H9 (cell line): ENCODE results near the gene ANAPC2. TPM values are rescaled to one million over a fixed set of nuclear protein-coding genes. Genes with fewer than 3 reads are reported as not detected.

ENCODE experiments used
- DNase-seq: peaks from one replicate; pipeline ENCODE4 v3.0.0-alpha.2; 2017
- H2AFZ ChIP-seq: one replicate; pipeline ENCODE4 v1.6.1; 2013; ENCODE audit warnings: mild to moderate bottlenecking, low read length, control low read depth, moderate library complexity
- H2AK5ac ChIP-seq: 2 replicates; pipeline ENCODE4 v1.6.1; 2013; ENCODE audit warnings: low read length, control low read depth, mixed read lengths; ENCODE audit not compliant: insufficient read length
- H2BK120ac ChIP-seq: one replicate; pipeline ENCODE4 v1.6.1; 2013; ENCODE audit warnings: low read depth, mild to moderate bottlenecking, low read length, control low read depth, inconsistent platforms; ENCODE audit not compliant: poor library complexity, severe bottlenecking
- H2BK12ac ChIP-seq: 2 replicates; pipeline ENCODE4 v1.6.1; 2013; ENCODE audit warnings: low read length, control low read depth, mixed read lengths, low read depth; ENCODE audit not compliant: insufficient read length
- H2BK15ac ChIP-seq: 2 replicates; pipeline ENCODE4 v1.6.1; 2013; ENCODE audit warnings: low read depth, low read length, control low read depth
- H2BK20ac ChIP-seq: one replicate; pipeline ENCODE4 v1.6.1; 2013; ENCODE audit warnings: low read depth, mild to moderate bottlenecking, low read length, control low read depth, inconsistent platforms; ENCODE audit not compliant: poor library complexity, severe bottlenecking
- H2BK5ac ChIP-seq: 2 replicates; pipeline ENCODE4 v1.6.1; 2013; ENCODE audit warnings: low read length, control low read depth, mixed read lengths; ENCODE audit not compliant: insufficient read length
- H3K14ac ChIP-seq: 2 replicates; pipeline ENCODE4 v1.6.1; 2013; ENCODE audit warnings: low read length, control low read depth; ENCODE audit not compliant: insufficient read depth
- H3K18ac ChIP-seq: 2 replicates; pipeline ENCODE4 v1.6.1; 2013; ENCODE audit warnings: low read depth, mild to moderate bottlenecking, mixed read lengths, low read length, control low read depth; ENCODE audit not compliant: insufficient read length
- H3K23ac ChIP-seq: 2 replicates; pipeline ENCODE4 v1.6.1; 2013; ENCODE audit warnings: low read length, control low read depth, mixed read lengths, low read depth; ENCODE audit not compliant: insufficient read length
- H3K23me2 ChIP-seq: 2 replicates; pipeline ENCODE4 v1.6.1; 2013; ENCODE audit warnings: low read depth, mild to moderate bottlenecking, mixed read lengths, low read length, control low read depth; ENCODE audit not compliant: insufficient read length, poor library complexity, severe bottlenecking
- H3K27ac ChIP-seq: 2 replicates; pipeline ENCODE4 v1.5.1; 2013; ENCODE audit warnings: low read length, control low read depth, mixed read lengths, low read depth; ENCODE audit not compliant: insufficient read length
- H3K27me3 ChIP-seq: 2 replicates; pipeline ENCODE4 v1.6.1; 2013; ENCODE audit warnings: low read length, control low read depth, inconsistent platforms; ENCODE audit not compliant: insufficient read depth
- H3K4ac ChIP-seq: 2 replicates; pipeline ENCODE4 v1.6.1; 2013; ENCODE audit warnings: low read depth, mild to moderate bottlenecking, control low read depth, inconsistent platforms, low read length, moderate library complexity
- H3K4me1 ChIP-seq: 2 replicates; pipeline ENCODE4 v1.6.1; 2013; ENCODE audit warnings: low read length, control low read depth, inconsistent platforms; ENCODE audit not compliant: insufficient read depth
- H3K4me2 ChIP-seq: 2 replicates; pipeline ENCODE4 v1.6.1; 2013; ENCODE audit warnings: low read length, control low read depth, mixed read lengths; ENCODE audit not compliant: insufficient read length, insufficient read depth
- H3K56ac ChIP-seq: 2 replicates; pipeline ENCODE4 v1.6.1; 2013; ENCODE audit warnings: low read depth, mild to moderate bottlenecking, mixed read lengths, low read length, control low read depth; ENCODE audit not compliant: insufficient read length
- H3K79me1 ChIP-seq: 2 replicates; pipeline ENCODE4 v1.6.1; 2013; ENCODE audit warnings: low read depth, mild to moderate bottlenecking, moderate library complexity, low read length, control low read depth, inconsistent platforms; ENCODE audit not compliant: insufficient read depth, poor library complexity, severe bottlenecking
- H3K79me2 ChIP-seq: 2 replicates; pipeline ENCODE4 v1.6.1; 2013; ENCODE audit warnings: low read length, control low read depth, inconsistent platforms; ENCODE audit not compliant: insufficient read depth
- H3K9ac ChIP-seq: 2 replicates; pipeline ENCODE4 v1.6.1; 2013; ENCODE audit warnings: low read length, control low read depth, mixed read lengths; ENCODE audit not compliant: insufficient read length; ENCODE audit errors: extremely low read depth
- H3K9me3 ChIP-seq: one replicate; pipeline ENCODE4 v1.6.1; 2013; ENCODE audit warnings: low read depth, low read length, inconsistent platforms; ENCODE audit not compliant: control insufficient read depth
- H3T11ph ChIP-seq: one replicate; pipeline ENCODE4 v1.6.1; 2013; ENCODE audit warnings: mild to moderate bottlenecking, low read length, control low read depth, inconsistent platforms
- H4K20me1 ChIP-seq: one replicate; pipeline ENCODE4 v1.6.1; 2013; ENCODE audit not compliant: control insufficient read depth, insufficient read length, insufficient read depth
- H4K5ac ChIP-seq: 2 replicates; pipeline ENCODE4 v1.6.1; 2013; ENCODE audit warnings: low read depth, mild to moderate bottlenecking, mixed read lengths, low read length, control low read depth; ENCODE audit not compliant: insufficient read length
- H4K8ac ChIP-seq: replicated peaks from 2 replicates; pipeline ENCODE4 v1.6.1; 2013; ENCODE audit warnings: low read length, control low read depth, mixed read lengths, low read depth; ENCODE audit not compliant: insufficient read length
- H4K91ac ChIP-seq: 2 replicates; pipeline ENCODE4 v1.6.1; 2013; ENCODE audit warnings: low read depth, mild to moderate bottlenecking, moderate library complexity, mixed read lengths, low read length, control low read depth; ENCODE audit not compliant: insufficient read length
- H3K27ac Mint-ChIP-seq, 3 experiments: 2 replicates in 2 of 3; 3 replicates in 1 of 3; pipeline ENCODE4 v1.8.0; 2020 to 2021; ENCODE audit warnings: mixed read lengths in 3 of 3, mild to moderate bottlenecking in 1 of 3, moderate library complexity in 1 of 3
- H3K27me3 Mint-ChIP-seq: 2 replicates; pipeline ENCODE4 v1.8.0; 2021; ENCODE audit warnings: low read depth, mild to moderate bottlenecking, moderate library complexity, mixed read lengths
- H3K36me3 Mint-ChIP-seq, 3 experiments: 2 replicates in 2 of 3; 3 replicates in 1 of 3; pipeline ENCODE4 v1.8.0; 2020 to 2021; ENCODE audit warnings: low read depth in 3 of 3, mixed read lengths in 3 of 3; ENCODE audit not compliant: insufficient read depth in 1 of 3
- H3K4me1 Mint-ChIP-seq, 2 experiments: 2 replicates each; pipeline ENCODE4 v1.8.0; 2020; ENCODE audit warnings: mixed read lengths in 2 of 2
- H3K4me3 Mint-ChIP-seq, 2 experiments: 2 replicates in 1 of 2; 3 replicates in 1 of 2; pipeline ENCODE4 v1.8.0; 2020 to 2021; ENCODE audit warnings: mild to moderate bottlenecking in 2 of 2, mixed read lengths in 2 of 2, moderate library complexity in 1 of 2
- H3K9me3 Mint-ChIP-seq, 2 experiments: 2 replicates in 1 of 2; 3 replicates in 1 of 2; pipeline ENCODE4 v1.8.0; 2020; ENCODE audit warnings: mild to moderate bottlenecking in 2 of 2, mixed read lengths in 2 of 2, moderate library complexity in 1 of 2
- CTCF ChIP-seq: fragments of 200-600 bp; sonication (generic); conservative IDR thresholded peaks from 3 replicates; pipeline ENCODE4 v1.8.0; 2021; ENCODE audit warnings: antibody characterized with exemption, mild to moderate bottlenecking
- WGBS: extraction: QIAGEN DNeasy Blood & Tissue Kit; methylation state at CpG from one replicate; pipeline ENCODE4 v1.1.7; 2013; ENCODE audit warnings: missing lambda C conversion rate, low lambda C conversion rate, mixed read lengths; ENCODE audit not compliant: insufficient read length; ENCODE audit errors: extremely low coverage; 5-methylcytosine and 5-hydroxymethylcytosine counted together
- total RNA-seq: library from RNA; stranded (reverse); gene quantifications from 2 replicates; pipeline ENCODE4 v1.2.1, GENCODE V29; 2021

Gene ANAPC2
- total RNA-seq, 1 experiment from 2014 or later, result 54.8 TPM

- no peak overlapping the region for H3K27ac Mint-ChIP-seq
- Histone ChIP-seq H2BK120ac (no peak overlapping the region), H4K20me1 (no peaks in the 10 kb centered on the region), H3T11ph (no peak overlapping the region), H4K8ac (no peak overlapping the region), H3K79me2 (peaks cover 10% of the 10 kb centered on the region; the same call in 1 of the 2 replicates), H2AK5ac (no peak overlapping the region), H4K91ac (no peak overlapping the region), H2BK12ac (no peak overlapping the region), H3K23me2 (peaks cover 13% of the 10 kb centered on the region), H3K18ac (no peak overlapping the region), H3K27ac (no peak overlapping the region), H3K4me2 (no peak overlapping the region), H2AFZ (no peak overlapping the region), H3K9me3 (no peaks in the 10 kb centered on the region), H4K5ac (no peak overlapping the region), H3K79me1 (peaks cover 6% of the 10 kb centered on the region), H2BK15ac (no peak overlapping the region), H3K4me1 (peaks cover 5% of the 10 kb centered on the region; the same call in 1 of the 2 replicates), H3K23ac (no peak overlapping the region), H2BK20ac (no peak overlapping the region), H2BK5ac (no peak overlapping the region), H3K14ac (no peak overlapping the region; the same call in 1 of the 2 replicates), H3K56ac (no peak overlapping the region), H3K9ac (no peak overlapping the region), H3K4ac (no peak overlapping the region), H3K27me3 (no peaks in the 10 kb centered on the region)
- no CpG with 5 or more reads among the region's 22 CpGs for WGBS
- H3K9me3 Mint-ChIP-seq, result no peaks in the 10 kb centered on the region
- TF ChIP-seq CTCF, result no peak
- H3K36me3 Mint-ChIP-seq, result peaks cover 7 to 23% (median 15%) of the 10 kb centered on the region in 3 experiments; a peak in 6 of 7 replicates
- H3K4me3 Mint-ChIP-seq, result no peak overlapping the region
- no peaks in the 10 kb centered on the region for H3K27me3 Mint-ChIP-seq
- peaks cover 20 to 26% of the 10 kb centered on the region in 2 experiments for H3K4me1 Mint-ChIP-seq
- no peak for DNase-seq
Measured at GRCh38 chr9:137191691-137192447, 3.5 kb upstream of the ANAPC2 start.
